GM12878 (cell line): ENCODE results near the gene RASA1. TPM values are rescaled to one million over a fixed set of nuclear protein-coding genes. Genes with fewer than 3 reads are reported as not detected.

Experiments used
- ATAC-seq: fragments of 200-7000 bp; cut with Tn5 transposase; 3 replicates; pipeline ENCODE4 v1.9.1; 2020; ENCODE audit warnings: mild to moderate bottlenecking, moderate library complexity
- BruUV-seq: library from RNA; stranded (reverse); fragments of 400-500 nt; replicated peaks from 2 replicates; lab custom pipeline; 2021; lab: Mats Ljungman, UMichigan
- CTCF ChIA-PET: fragments of 300-600 bp; sonication (Branson Sonifier 250); formaldehyde crosslinking; extraction: SDS; loops from one replicate; lab custom pipeline; 2021; ENCODE audit warnings: inconsistent platforms; lab: Yijun Ruan, JAX
- POLR2A ChIA-PET: fragments of 350-600 bp; formaldehyde crosslinking; extraction: SDS; loops from one replicate; lab custom pipeline; 2021; ENCODE audit warnings: inconsistent platforms; lab: Charles Lee
- RAD21 ChIA-PET: fragments of 300-600 bp; sonication (Branson Sonifier 250); formaldehyde crosslinking; loops from one replicate; lab custom pipeline; 2023; ENCODE audit warnings: antibody characterized with exemption; ENCODE audit not compliant: unreplicated experiment; lab: Charles Lee
- SMC1A ChIA-PET: fragments of 300-600 bp; sonication (Branson Sonifier 250); formaldehyde crosslinking; loops from one replicate; lab custom pipeline; 2023; ENCODE audit not compliant: unreplicated experiment, uncharacterized antibody; lab: Charles Lee
- DNase-seq: peaks from one replicate; pipeline ENCODE4 v3.0.0-alpha.2; 2011; ENCODE audit warnings: low read depth, low spot score
- FAIRE-seq: peaks from 3 replicates; lab custom pipeline; 2011; peaks lifted over from hg19 to GRCh38; lab: Jason Lieb, UNC
- H2AFZ ChIP-seq: 2 replicates; pipeline ENCODE4 v1.6.0; 2011; ENCODE audit warnings: low read depth, low read length, control low read depth; ENCODE audit not compliant: control insufficient read depth
- H3K27ac ChIP-seq: 2 replicates; pipeline ENCODE4 v1.5.1; 2011; ENCODE audit warnings: control low read depth; ENCODE audit not compliant: control insufficient read depth, insufficient read depth
- H3K27me3 ChIP-seq, 2 experiments: replicated peaks in 1 of 2; 2 replicates each; pipeline versions ENCODE4 v1.6.0 to v1.6.1; 2011; ENCODE audit warnings: low read length in 1 of 2; ENCODE audit not compliant: control insufficient read depth in 2 of 2, insufficient read depth in 2 of 2
- H3K36me3 ChIP-seq, 2 experiments: 2 replicates each; pipeline ENCODE4 v1.5.1; 2011; ENCODE audit warnings: low read length in 1 of 2; ENCODE audit not compliant: control insufficient read depth in 2 of 2, insufficient read depth in 2 of 2
- H3K4me1 ChIP-seq: 2 replicates; pipeline ENCODE4 v1.6.1; 2011; ENCODE audit warnings: mild to moderate bottlenecking, low read length, moderate library complexity, mixed read lengths; ENCODE audit not compliant: control insufficient read depth, insufficient read depth
- H3K4me2 ChIP-seq: 2 replicates; pipeline ENCODE4 v1.6.0; 2011; ENCODE audit warnings: control low read depth; ENCODE audit not compliant: control insufficient read depth, insufficient read depth
- H3K4me3 ChIP-seq: fragments of 200-600 bp; sonication (generic); 2 replicates; pipeline ENCODE4 v1.5.1; 2016
- H3K79me2 ChIP-seq: 2 replicates; pipeline ENCODE4 v1.6.0; 2011; ENCODE audit warnings: low read length; ENCODE audit not compliant: control insufficient read depth, insufficient read depth
- H3K9ac ChIP-seq: 2 replicates; pipeline ENCODE4 v1.8.0; 2011; ENCODE audit warnings: low read length, control low read depth, mixed read lengths; ENCODE audit not compliant: control insufficient read depth, insufficient read depth
- H3K9me3 ChIP-seq: replicated peaks from 3 replicates; pipeline ENCODE4 v1.5.1; 2011; ENCODE audit warnings: mild to moderate bottlenecking, low read length; ENCODE audit not compliant: control insufficient read depth, insufficient read depth
- H4K20me1 ChIP-seq: 2 replicates; pipeline ENCODE4 v1.6.0; 2011; ENCODE audit not compliant: control insufficient read depth, insufficient read depth
- CHD2 ChIP-seq: IDR thresholded peaks from 2 replicates; pipeline ENCODE4 v1.6.1; 2011; ENCODE audit warnings: low read depth, low read length, improper control_type of control experiment, borderline replicate concordance
- EP300 ChIP-seq, 2 experiments: fragments of 150-350 bp in 1 of 2; IDR thresholded peaks; 2 replicates each; pipeline ENCODE4 v1.6.1; 2011 to 2012; ENCODE audit warnings: low read depth in 2 of 2, low read length in 2 of 2, borderline replicate concordance in 1 of 2, improper control_type of control experiment in 1 of 2, inconsistent platforms in 1 of 2; ENCODE audit not compliant: control insufficient read depth in 1 of 2
- FOXK2 ChIP-seq: fragments of 450-650 bp; IDR thresholded peaks from 2 replicates; pipeline ENCODE4 v1.6.1; 2017; ENCODE audit warnings: mild to moderate bottlenecking, moderate library complexity
- IRF4 ChIP-seq: IDR thresholded peaks from 2 replicates; pipeline ENCODE4 v1.6.1; 2011; ENCODE audit warnings: low read depth, low read length
- PML ChIP-seq: IDR thresholded peaks from 2 replicates; pipeline ENCODE4 v1.6.1; 2012; ENCODE audit warnings: low read length, inconsistent platforms
- SPI1 ChIP-seq: IDR thresholded peaks from 2 replicates; pipeline ENCODE4 v1.6.1; 2011; ENCODE audit warnings: low read depth, mild to moderate bottlenecking, low read length, moderate library complexity, borderline replicate concordance; ENCODE audit not compliant: insufficient read depth
- WGBS: methylation state at CpG from one replicate; pipeline ENCODE4 v1.1.6; 2016; ENCODE audit warnings: low lambda C conversion rate; ENCODE audit not compliant: insufficient replicate concordance, insufficient coverage; ENCODE audit errors: missing lambda C conversion rate; 5-methylcytosine and 5-hydroxymethylcytosine counted together
- in situ Hi-C: fragments of 300-500 bp; cut with MboI; formaldehyde crosslinking; loops from 9 replicates; pipeline ENCODE4 v1.14.3; 2018; ENCODE audit warnings: mixed read lengths
- intact Hi-C: fragments of 100-400 bp; cut with micrococcal nuclease; formaldehyde crosslinking; loops from one replicate; pipeline ENCODE4 v1.14.2; 2022; ENCODE audit not compliant: unreplicated experiment
- polyA plus RNA-seq, 11 experiments: library from polyadenylated mRNA; depleted of rRNA in 4 of 11; unstranded in 6 of 11; stranded (reverse) in 5 of 11; fragments of >200 nt; fragmentation: Nextera tagmentation in 4 of 11; fragmentation: Illumina TruSeq in 1 of 11; extraction: Ambion mirVana in 4 of 11; extraction: Trizol in 1 of 11; gene quantifications; 1 replicate in 1 of 11; 2 replicates in 10 of 11; pipeline versions ENCODE4 v1.2.1 to v1.2.3, GENCODE V29; 2011 to 2016; ENCODE audit warnings: inconsistent platforms in 2 of 11, missing spikeins in 2 of 11, low read depth in 1 of 11
- total RNA-seq, 4 experiments: library from RNA; depleted of rRNA in 3 of 4; stranded (reverse); fragments of >200 nt in 3 of 4; fragmentation: Illumina TruSeq in 1 of 4; extraction: Trizol in 1 of 4; gene quantifications; 2 replicates each; pipeline versions ENCODE4 v1.2.1 to v1.2.3, GENCODE V29; 2013 to 2021
- TF ChIP-seq, protein P1 (sequence below): fragments of 450-650 bp; IDR thresholded peaks from 2 replicates; pipeline ENCODE4 v1.6.1; 2017; ENCODE audit warnings: mild to moderate bottlenecking
- TF ChIP-seq, protein P2 (sequence below): IDR thresholded peaks from 2 replicates; pipeline ENCODE4 v1.6.1; 2012; ENCODE audit warnings: low read depth, low read length, improper control_type of control experiment
- TF ChIP-seq, protein P3 (sequence below): fragments of 450-650 bp; IDR thresholded peaks from 2 replicates; pipeline ENCODE4 v1.6.1; 2017; ENCODE audit warnings: mild to moderate bottlenecking, moderate library complexity
- TF ChIP-seq, protein P4 (sequence below): fragments of 450-650 bp; IDR thresholded peaks from 2 replicates; pipeline ENCODE4 v1.6.1; 2017; ENCODE audit warnings: antibody characterized with exemption, mild to moderate bottlenecking, moderate library complexity

Gene RASA1
- total and polyA plus RNA-seq, 10 of the 15 experiments (the other 5 are each of a cell fraction or from before 2014, with no cell fraction given): 7.8 to 72.3 (median 21.8) TPM

DNA sequence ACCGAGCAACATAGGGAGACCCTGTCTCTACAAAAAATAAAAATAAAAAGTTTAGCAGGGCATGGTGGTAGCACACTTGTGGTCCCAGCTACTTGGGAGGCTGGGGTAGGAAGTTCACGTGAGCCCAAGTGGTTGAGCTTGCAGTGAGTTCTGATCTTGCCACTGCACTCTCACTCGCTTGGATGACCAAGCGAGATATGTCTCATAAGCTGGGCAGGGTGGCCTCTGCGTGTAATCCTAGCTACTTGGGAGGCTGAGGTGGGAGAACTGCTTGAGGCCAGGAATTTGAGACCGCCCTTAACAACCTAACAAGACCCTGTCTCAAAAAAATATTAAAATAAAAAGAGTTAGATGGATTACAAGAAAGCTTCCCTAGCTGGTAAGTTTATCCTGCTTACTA is 32.5 kb downstream of the RASA1 start:
- RAD21 ChIA-PET: interaction anchor here (1.0 kb wide), 1 partner anchor 31 kb away, joined by 4 read pairs; no protein-coding TSS in a partner anchor
- H3K4me3 ChIP-seq: no peak overlapping the region
- in situ Hi-C loops (no loop called here), intact Hi-C loops (no loop called here)
- whole genome bisulfite sequencing: 87% methylated on average over 6 of the region's 6 CpGs
- H2AFZ ChIP-seq: no peak overlapping the region
- POLR2A ChIA-PET: no interaction called here
- H4K20me1 ChIP-seq: no peaks in the 10 kb centered on the region
- peaks cover 1 to 14% of the 10 kb centered on the region in 2 experiments; a peak in 3 of 4 replicates for H3K36me3 ChIP-seq
- H3K4me2 ChIP-seq: no peak overlapping the region
- CTCF ChIA-PET: no interaction called here
- no peak overlapping the region for H3K27ac ChIP-seq
- SMC1A ChIA-PET: interaction anchor here (0.8 to 1.3 kb wide), 4 partner anchors 17 to 47 kb away, joined by 3 to 4 read pairs (median 3); no protein-coding TSS in a partner anchor
- peaks cover 67% of the 10 kb centered on the region for H3K79me2 ChIP-seq
- H3K9me3 ChIP-seq: peaks cover 5% of the 10 kb centered on the region; the same call in 2 of the 3 replicates
- DNase-seq (no peak), FAIRE-seq (no peak), ATAC-seq (no peak)
- H3K4me1 ChIP-seq: peaks cover 9% of the 10 kb centered on the region; the same call in 1 of the 2 replicates
- TF ChIP-seq CHD2: no peak
- no peak for TF ChIP-seq FOXK2
- TF ChIP-seq, protein P1, sequence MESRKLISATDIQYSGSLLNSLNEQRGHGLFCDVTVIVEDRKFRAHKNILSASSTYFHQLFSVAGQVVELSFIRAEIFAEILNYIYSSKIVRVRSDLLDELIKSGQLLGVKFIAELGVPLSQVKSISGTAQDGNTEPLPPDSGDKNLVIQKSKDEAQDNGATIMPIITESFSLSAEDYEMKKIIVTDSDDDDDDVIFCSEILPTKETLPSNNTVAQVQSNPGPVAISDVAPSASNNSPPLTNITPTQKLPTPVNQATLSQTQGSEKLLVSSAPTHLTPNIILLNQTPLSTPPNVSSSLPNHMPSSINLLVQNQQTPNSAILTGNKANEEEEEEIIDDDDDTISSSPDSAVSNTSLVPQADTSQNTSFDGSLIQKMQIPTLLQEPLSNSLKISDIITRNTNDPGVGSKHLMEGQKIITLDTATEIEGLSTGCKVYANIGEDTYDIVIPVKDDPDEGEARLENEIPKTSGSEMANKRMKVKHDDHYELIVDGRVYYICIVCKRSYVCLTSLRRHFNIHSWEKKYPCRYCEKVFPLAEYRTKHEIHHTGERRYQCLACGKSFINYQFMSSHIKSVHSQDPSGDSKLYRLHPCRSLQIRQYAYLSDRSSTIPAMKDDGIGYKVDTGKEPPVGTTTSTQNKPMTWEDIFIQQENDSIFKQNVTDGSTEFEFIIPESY: no peak
- TF ChIP-seq, protein P2, sequence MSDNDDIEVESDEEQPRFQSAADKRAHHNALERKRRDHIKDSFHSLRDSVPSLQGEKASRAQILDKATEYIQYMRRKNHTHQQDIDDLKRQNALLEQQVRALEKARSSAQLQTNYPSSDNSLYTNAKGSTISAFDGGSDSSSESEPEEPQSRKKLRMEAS: no peak
- no peak for TF ChIP-seq IRF4
- no peak for TF ChIP-seq SPI1
- TF ChIP-seq EP300 (IDR thresholded peaks at IDR 0.05; ENCODE audit: borderline replicate concordance in 1 of 2, control insufficient read depth in 1 of 2, low read depth in 2 of 2, low read length in 2 of 2): no peak
- TF ChIP-seq, protein P3, sequence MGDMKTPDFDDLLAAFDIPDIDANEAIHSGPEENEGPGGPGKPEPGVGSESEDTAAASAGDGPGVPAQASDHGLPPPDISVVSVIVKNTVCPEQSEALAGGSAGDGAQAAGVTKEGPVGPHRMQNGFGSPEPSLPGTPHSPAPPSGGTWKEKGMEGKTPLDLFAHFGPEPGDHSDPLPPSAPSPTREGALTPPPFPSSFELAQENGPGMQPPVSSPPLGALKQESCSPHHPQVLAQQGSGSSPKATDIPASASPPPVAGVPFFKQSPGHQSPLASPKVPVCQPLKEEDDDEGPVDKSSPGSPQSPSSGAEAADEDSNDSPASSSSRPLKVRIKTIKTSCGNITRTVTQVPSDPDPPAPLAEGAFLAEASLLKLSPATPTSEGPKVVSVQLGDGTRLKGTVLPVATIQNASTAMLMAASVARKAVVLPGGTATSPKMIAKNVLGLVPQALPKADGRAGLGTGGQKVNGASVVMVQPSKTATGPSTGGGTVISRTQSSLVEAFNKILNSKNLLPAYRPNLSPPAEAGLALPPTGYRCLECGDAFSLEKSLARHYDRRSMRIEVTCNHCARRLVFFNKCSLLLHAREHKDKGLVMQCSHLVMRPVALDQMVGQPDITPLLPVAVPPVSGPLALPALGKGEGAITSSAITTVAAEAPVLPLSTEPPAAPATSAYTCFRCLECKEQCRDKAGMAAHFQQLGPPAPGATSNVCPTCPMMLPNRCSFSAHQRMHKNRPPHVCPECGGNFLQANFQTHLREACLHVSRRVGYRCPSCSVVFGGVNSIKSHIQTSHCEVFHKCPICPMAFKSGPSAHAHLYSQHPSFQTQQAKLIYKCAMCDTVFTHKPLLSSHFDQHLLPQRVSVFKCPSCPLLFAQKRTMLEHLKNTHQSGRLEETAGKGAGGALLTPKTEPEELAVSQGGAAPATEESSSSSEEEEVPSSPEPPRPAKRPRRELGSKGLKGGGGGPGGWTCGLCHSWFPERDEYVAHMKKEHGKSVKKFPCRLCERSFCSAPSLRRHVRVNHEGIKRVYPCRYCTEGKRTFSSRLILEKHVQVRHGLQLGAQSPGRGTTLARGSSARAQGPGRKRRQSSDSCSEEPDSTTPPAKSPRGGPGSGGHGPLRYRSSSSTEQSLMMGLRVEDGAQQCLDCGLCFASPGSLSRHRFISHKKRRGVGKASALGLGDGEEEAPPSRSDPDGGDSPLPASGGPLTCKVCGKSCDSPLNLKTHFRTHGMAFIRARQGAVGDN: no peak
- no peak for TF ChIP-seq PML
- TF ChIP-seq, protein P4, sequence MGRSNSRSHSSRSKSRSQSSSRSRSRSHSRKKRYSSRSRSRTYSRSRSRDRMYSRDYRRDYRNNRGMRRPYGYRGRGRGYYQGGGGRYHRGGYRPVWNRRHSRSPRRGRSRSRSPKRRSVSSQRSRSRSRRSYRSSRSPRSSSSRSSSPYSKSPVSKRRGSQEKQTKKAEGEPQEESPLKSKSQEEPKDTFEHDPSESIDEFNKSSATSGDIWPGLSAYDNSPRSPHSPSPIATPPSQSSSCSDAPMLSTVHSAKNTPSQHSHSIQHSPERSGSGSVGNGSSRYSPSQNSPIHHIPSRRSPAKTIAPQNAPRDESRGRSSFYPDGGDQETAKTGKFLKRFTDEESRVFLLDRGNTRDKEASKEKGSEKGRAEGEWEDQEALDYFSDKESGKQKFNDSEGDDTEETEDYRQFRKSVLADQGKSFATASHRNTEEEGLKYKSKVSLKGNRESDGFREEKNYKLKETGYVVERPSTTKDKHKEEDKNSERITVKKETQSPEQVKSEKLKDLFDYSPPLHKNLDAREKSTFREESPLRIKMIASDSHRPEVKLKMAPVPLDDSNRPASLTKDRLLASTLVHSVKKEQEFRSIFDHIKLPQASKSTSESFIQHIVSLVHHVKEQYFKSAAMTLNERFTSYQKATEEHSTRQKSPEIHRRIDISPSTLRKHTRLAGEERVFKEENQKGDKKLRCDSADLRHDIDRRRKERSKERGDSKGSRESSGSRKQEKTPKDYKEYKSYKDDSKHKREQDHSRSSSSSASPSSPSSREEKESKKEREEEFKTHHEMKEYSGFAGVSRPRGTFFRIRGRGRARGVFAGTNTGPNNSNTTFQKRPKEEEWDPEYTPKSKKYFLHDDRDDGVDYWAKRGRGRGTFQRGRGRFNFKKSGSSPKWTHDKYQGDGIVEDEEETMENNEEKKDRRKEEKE: no peak
- BruUV-seq: no TSS peak
- H3K27me3 ChIP-seq: no peaks in the 10 kb centered on the region
- no peak overlapping the region for H3K9ac ChIP-seq
